ENCODE data around the gene MSANTD7. TPM values are rescaled to one million over a fixed set of nuclear protein-coding genes. Genes with fewer than 3 reads are reported as not detected.

MSANTD7 gene
- total RNA-seq, 2 experiments from 2014 or later: 19.2 to 22.9 TPM

Other genes starting within 250 kb of the MSANTD7 start
- gene FAM107B, start 63.4 kb upstream of the MSANTD7 start, total RNA-seq: 100 to 1,000 TPM; 126 to 148 TPM
- gene CDNF, start 269 bp upstream of the MSANTD7 start, total RNA-seq: 1 to 10 TPM; 2.5 to 2.7 TPM
- gene HSPA14, start within 50 bp of the MSANTD7 start, total RNA-seq: 10 to 100 TPM; 26.1 to 36.0 TPM
- 10 to 100 TPM; 42.9 to 51.5 TPM for gene SUV39H2, start 40.6 kb downstream of the MSANTD7 start, total RNA-seq
- gene DCLRE1C, start 115.8 kb downstream of the MSANTD7 start, total RNA-seq: 10 to 100 TPM; 17.9 to 30.9 TPM
- gene MEIG1, start 121.1 kb downstream of the MSANTD7 start, total RNA-seq: 1 to 10 TPM in 1 of 2 experiments, under 1 TPM in 1; 0.81 to 1.1 TPM
- gene OLAH, start 205.6 kb downstream of the MSANTD7 start, total RNA-seq: under 1 TPM; 0.16 to 0.90 TPM

Measured in activated CD4-positive, alpha-beta T cell treated with anti-CD3 and anti-CD28 coated beads for 36 hours (primary cell).